K562 (cell line): ENCODE data around the gene FAM234B. TPM values are rescaled to one million over a fixed set of nuclear protein-coding genes. Genes with fewer than 3 reads are reported as not detected.

Source experiments
- ATAC-seq: fragments of 200-7000 bp; cut with Tn5 transposase; 3 replicates; pipeline ENCODE4 v1.9.1; 2020; ENCODE audit warnings: moderate library complexity
- BruUV-seq: library from RNA; stranded (reverse); fragments of 400-500 nt; replicated peaks from 2 replicates; lab custom pipeline; 2021; lab: Mats Ljungman, UMichigan
- CTCF ChIA-PET: fragments of 300-600 bp; formaldehyde crosslinking; extraction: SDS; loops from one replicate; lab custom pipeline; 2021; ENCODE audit warnings: low intra/inter-chr PET ratio; lab: Yijun Ruan, JAX
- POLR2A ChIA-PET: fragments of 300-600, 350-650 bp; sonication (Branson Sonifier 250); formaldehyde crosslinking; extraction: SDS; loops from one replicate; lab custom pipeline; 2021; ENCODE audit warnings: antibody characterized with exemption, inconsistent platforms; lab: Yijun Ruan, JAX
- DNase-seq, 4 experiments: peaks; one replicate each; pipeline versions ENCODE4 v3.0.0 to v3.0.0-alpha.2; 2011 to 2018; ENCODE audit warnings: low spot score in 3 of 4, mixed read lengths in 3 of 4; ENCODE audit errors: extremely low read depth in 1 of 4
- FAIRE-seq: peaks from 2 replicates; lab custom pipeline; 2011; peaks lifted over from hg19 to GRCh38; lab: Jason Lieb, UNC
- H2AFZ ChIP-seq: 2 replicates; pipeline ENCODE4 v1.6.0; 2011; ENCODE audit warnings: low read depth, low read length, control low read depth, inconsistent platforms
- H3K27ac ChIP-seq: fragments of 200-600 bp; 3 replicates; pipeline ENCODE4 v1.8.0; 2011; ENCODE audit warnings: low read depth, mild to moderate bottlenecking, control low read depth, inconsistent platforms, low read length, moderate library complexity, mixed read lengths; ENCODE audit errors: extremely low read depth
- H3K27me3 ChIP-seq, 2 experiments: fragments of 300-600 bp in 1 of 2; 2 replicates in 1 of 2; 3 replicates in 1 of 2; pipeline versions ENCODE4 v1.6.0 to v1.8.0; 2011; ENCODE audit warnings: inconsistent platforms in 2 of 2, low read length in 2 of 2, mild to moderate bottlenecking in 1 of 2, mixed read lengths in 1 of 2, moderate library complexity in 1 of 2; ENCODE audit not compliant: control insufficient read depth in 2 of 2, insufficient read depth in 2 of 2
- H3K36me3 ChIP-seq: fragments of 300-600 bp; 3 replicates; pipeline ENCODE4 v1.8.0; 2011; ENCODE audit warnings: mild to moderate bottlenecking, low read length, inconsistent platforms; ENCODE audit not compliant: control insufficient read depth, insufficient read depth
- H3K4me1 ChIP-seq, 2 experiments: fragments of 200-600 bp in 1 of 2; replicated peaks in 1 of 2; 2 replicates in 1 of 2; 3 replicates in 1 of 2; pipeline versions ENCODE4 v1.5.1 to v1.8.0; 2011; ENCODE audit warnings: inconsistent platforms in 2 of 2, low read length in 2 of 2, mild to moderate bottlenecking in 1 of 2, mixed read lengths in 1 of 2, moderate library complexity in 1 of 2; ENCODE audit not compliant: control insufficient read depth in 2 of 2, insufficient read depth in 2 of 2
- H3K4me2 ChIP-seq: 2 replicates; pipeline ENCODE4 v1.6.1; 2011; ENCODE audit warnings: low read length, control low read depth, inconsistent platforms, mixed read lengths; ENCODE audit not compliant: insufficient read depth
- H3K4me3 ChIP-seq: fragments of 200-600 bp; sonication (generic), shearing (Covaris generic); 2 replicates; pipeline ENCODE4 v1.5.1; 2016; ENCODE audit warnings: control low read depth, inconsistent platforms
- H3K79me2 ChIP-seq: fragments of 200-600 bp; 3 replicates; pipeline ENCODE4 v1.8.0; 2011; ENCODE audit warnings: low read length, inconsistent platforms; ENCODE audit not compliant: control insufficient read depth, insufficient read depth
- H3K9ac ChIP-seq, 2 experiments: 2 replicates each; pipeline versions ENCODE4 v1.6.0 to v1.6.1; 2011; ENCODE audit warnings: low read depth in 2 of 2, low read length in 2 of 2, control low read depth in 1 of 2, inconsistent platforms in 1 of 2, mild to moderate bottlenecking in 1 of 2, mixed read lengths in 1 of 2; ENCODE audit not compliant: insufficient read depth in 1 of 2
- H3K9me1 ChIP-seq: one replicate; pipeline ENCODE4 v1.6.0; 2011; ENCODE audit warnings: inconsistent platforms, mild to moderate bottlenecking, low read length, moderate library complexity; ENCODE audit not compliant: control insufficient read depth, insufficient read depth
- H3K9me3 ChIP-seq: replicated peaks from 2 replicates; pipeline ENCODE4 v1.5.1; 2011; ENCODE audit warnings: low read depth, low read length, inconsistent platforms; ENCODE audit not compliant: control insufficient read depth, insufficient read depth
- H4K20me1 ChIP-seq: replicated peaks from 2 replicates; pipeline ENCODE4 v1.6.1; 2011; ENCODE audit warnings: low read length, inconsistent platforms, mixed read lengths; ENCODE audit not compliant: control insufficient read depth, insufficient read depth
- DIDO1 ChIP-seq: fragments of 450-650 bp; IDR thresholded peaks from 2 replicates; pipeline ENCODE4 v1.6.1; 2016; ENCODE audit warnings: low read depth, missing biosample characterization, missing genetic modification characterization
- ETV5 ChIP-seq: sonication (generic); formaldehyde crosslinking; IDR thresholded peaks from 2 replicates; pipeline ENCODE4 v1.4.0; 2020; ENCODE audit warnings: low read depth, mild to moderate bottlenecking, missing genetic modification reagents
- MEF2D ChIP-seq: conservative IDR thresholded peaks from 2 replicates; pipeline ENCODE4 v1.6.1; 2016; ENCODE audit warnings: low read depth, missing genetic modification characterization, missing compliant biosample characterization
- NRF1 ChIP-seq, 2 experiments: fragments of 450-650 bp; IDR thresholded peaks in 1 of 2; conservative IDR thresholded peaks in 1 of 2; 2 replicates each; pipeline ENCODE4 v1.6.1; 2014; ENCODE audit warnings: mild to moderate bottlenecking in 2 of 2
- ZFP36 ChIP-seq: fragments of 150-350 bp; IDR thresholded peaks from 2 replicates; pipeline ENCODE4 v1.6.1; 2018; ENCODE audit warnings: low read length, low read depth; ENCODE audit not compliant: partially characterized antibody
- ZNF324 ChIP-seq: fragments of 250-450 bp; sonication (Bioruptor Pico); IDR thresholded peaks from 2 replicates; pipeline ENCODE4 v1.4.0; 2020; ENCODE audit warnings: mild to moderate bottlenecking
- WGBS: fragments of 100-300 bp; shearing (Covaris generic); methylation state at CpG from one replicate; pipeline ENCODE4 v1.1.6; 2016; ENCODE audit warnings: low coverage, mixed read lengths; ENCODE audit not compliant: insufficient coverage; ENCODE audit errors: missing lambda C conversion rate; 5-methylcytosine and 5-hydroxymethylcytosine counted together
- in situ Hi-C: fragments of 300-500 bp; cut with MboI; formaldehyde crosslinking; loops from 4 replicates; pipeline ENCODE4 v1.15.0; 2018; ENCODE audit warnings: inconsistent platforms, mixed read lengths
- intact Hi-C: fragments of 100-400 bp; cut with micrococcal nuclease; formaldehyde crosslinking; loops from 2 replicates; pipeline ENCODE4 v1.14.2; 2022
- polyA plus RNA-seq, 8 experiments: library from polyadenylated mRNA; depleted of rRNA in 4 of 8; stranded (reverse) in 5 of 8; unstranded in 3 of 8; fragments of >200 nt; fragmentation: Nextera tagmentation in 2 of 8; fragmentation: Illumina TruSeq in 1 of 8; extraction: Ambion mirVana in 2 of 8; extraction: Trizol in 1 of 8; gene quantifications; 2 replicates each; pipeline versions ENCODE4 v1.2.1 to v1.2.3, GENCODE V29; 2011 to 2014; ENCODE audit warnings: inconsistent platforms in 1 of 8, missing spikeins in 1 of 8
- total RNA-seq, 7 experiments: library from RNA; depleted of rRNA in 6 of 7; stranded (reverse); fragments of >200 nt in 6 of 7; fragmentation: Illumina TruSeq in 2 of 7; extraction: Trizol in 2 of 7; gene quantifications; 2 replicates each; pipeline versions ENCODE4 v1.2.1 to v1.2.3, GENCODE V29; 2011 to 2021; ENCODE audit warnings: low replicate concordance in 1 of 7
- TF ChIP-seq, protein P1 (sequence below): fragments of 250-450 bp; sonication (Bioruptor Pico); IDR thresholded peaks from 2 replicates; pipeline ENCODE4 v1.8.0; 2022; ENCODE audit warnings: inconsistent platforms, mild to moderate bottlenecking, moderate library complexity, borderline replicate concordance

Gene FAM234B
- total and polyA plus RNA-seq, 9 of the 15 experiments (the other 6 are each of a cell fraction or from before 2014, with no cell fraction given), result 1.00 to 4.3 (median 2.0) TPM

DNA sequence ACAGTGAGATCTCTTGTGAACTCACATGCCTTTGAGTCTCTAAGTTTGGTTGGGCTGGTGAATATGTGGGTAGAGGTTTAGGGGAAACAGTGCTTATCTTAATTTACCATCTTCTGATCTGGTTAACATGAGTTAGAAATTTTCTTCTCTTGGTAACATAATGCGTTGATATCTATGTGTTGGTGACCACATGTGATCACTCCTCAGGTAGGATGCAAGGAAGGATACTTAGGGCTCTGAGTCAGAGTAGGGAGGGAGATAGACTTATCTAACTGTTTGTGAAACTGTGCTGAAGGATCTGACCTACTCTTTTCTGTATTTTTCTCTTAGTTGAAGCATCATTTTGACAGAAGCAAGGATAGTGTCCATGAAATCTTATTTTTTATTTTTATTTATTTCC, 23.1 kb downstream of the FAM234B start:
- ChIA-PET CTCF (no interaction called here), POLR2A (no interaction called here)
- no peaks in the 10 kb centered on the region for H3K9me1 ChIP-seq
- BruUV-seq, result no TSS peak
- no peak overlapping the region for H2AFZ ChIP-seq
- in situ Hi-C loops (no loop called here), intact Hi-C loops (no loop called here)
- no peaks in the 10 kb centered on the region for H3K79me2 ChIP-seq
- H3K9me3 ChIP-seq, result no peaks in the 10 kb centered on the region
- H3K4me2 ChIP-seq, result no peak overlapping the region
- DNase-seq (no peak), FAIRE-seq (no peak), ATAC-seq (no peak)
- H3K36me3 ChIP-seq, result no peaks in the 10 kb centered on the region
- TF ChIP-seq ETV5 (CRISPR knock-in tag) (no peak), ZNF324 (no peak), ZFP36 (no peak), DIDO1 (tag) (no peak), NRF1 (conservative IDR thresholded peaks at IDR 0.05 in 1 of 2, IDR thresholded peaks at IDR 0.05 in 1 of 2) (no peak), MEF2D (no peak)
- TF ChIP-seq, protein P1, sequence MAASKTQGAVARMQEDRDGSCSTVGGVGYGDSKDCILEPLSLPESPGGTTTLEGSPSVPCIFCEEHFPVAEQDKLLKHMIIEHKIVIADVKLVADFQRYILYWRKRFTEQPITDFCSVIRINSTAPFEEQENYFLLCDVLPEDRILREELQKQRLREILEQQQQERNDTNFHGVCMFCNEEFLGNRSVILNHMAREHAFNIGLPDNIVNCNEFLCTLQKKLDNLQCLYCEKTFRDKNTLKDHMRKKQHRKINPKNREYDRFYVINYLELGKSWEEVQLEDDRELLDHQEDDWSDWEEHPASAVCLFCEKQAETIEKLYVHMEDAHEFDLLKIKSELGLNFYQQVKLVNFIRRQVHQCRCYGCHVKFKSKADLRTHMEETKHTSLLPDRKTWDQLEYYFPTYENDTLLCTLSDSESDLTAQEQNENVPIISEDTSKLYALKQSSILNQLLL (CRISPR knock-in tag), result no peak
- no peak overlapping the region for H3K4me3 ChIP-seq
- no peak overlapping the region for H3K27ac ChIP-seq
- no peak overlapping the region for H3K9ac ChIP-seq
- no peaks in the 10 kb centered on the region for H3K27me3 ChIP-seq
- H3K4me1 ChIP-seq, result peaks cover 0 to 6% of the 10 kb centered on the region in 2 experiments; a peak in 2 of 5 replicates
- H4K20me1 ChIP-seq, result no peaks in the 10 kb centered on the region
- WGBS, result 14% methylated on average over 1 of the region's 1 CpG
